ENCODE data around the gene OR10A6. TPM values are rescaled to one million over a fixed set of nuclear protein-coding genes. Genes with fewer than 3 reads are reported as not detected.

The OR10A6 gene
- total and polyA plus RNA-seq, 2 donors (not counting 1 experiment from before 2014, with no cell fraction given), result not detected

DNA sequence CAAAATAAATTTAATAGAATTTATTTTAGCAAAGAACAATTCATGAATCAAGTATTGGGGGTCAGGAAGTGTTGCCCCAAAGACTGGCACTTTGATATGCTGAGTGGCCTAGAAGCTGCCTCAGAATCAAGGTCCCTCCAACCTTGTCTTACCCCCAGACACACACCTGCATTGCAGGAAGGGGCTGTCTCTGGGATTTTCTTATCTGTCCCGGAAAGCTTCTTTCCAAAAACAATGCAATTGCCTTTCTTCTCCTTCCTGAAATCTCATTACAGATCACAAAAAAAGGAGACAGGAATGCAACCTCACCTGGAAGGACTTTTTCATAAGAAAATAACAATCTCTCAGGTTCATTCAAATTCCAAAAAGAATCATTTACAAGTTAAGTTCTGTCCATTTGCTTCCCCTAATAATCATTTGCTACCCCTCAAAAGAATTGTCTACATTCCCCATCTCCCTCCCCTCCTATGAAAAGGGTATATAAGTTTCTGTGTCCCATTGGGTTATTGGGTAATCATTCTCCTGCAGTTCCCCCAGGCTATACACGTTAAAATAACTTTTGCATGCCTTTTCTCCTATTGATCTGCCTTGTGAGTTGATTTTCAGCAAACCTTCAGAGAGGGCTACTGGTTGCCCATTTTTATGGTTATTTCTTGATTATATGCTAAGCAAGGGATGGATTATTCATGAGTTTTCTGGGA lies 21.3 kb downstream of the OR10A6 start:
- Histone ChIP-seq H2AFZ (ENCODE audit: insufficient read depth, low read depth, low read length, poor library complexity, severe bottlenecking) (no peak overlapping the region), H3K9me3 (ENCODE audit: control extremely low read depth in 1 of 3, control insufficient read depth in 2 of 3, insufficient read depth in 1 of 3, low read length in 2 of 3) (no peaks in the 10 kb centered on the region), H4K20me1 (ENCODE audit: control insufficient read depth, insufficient read depth, low read length, poor library complexity, severe bottlenecking) (no peaks in the 10 kb centered on the region), H3K79me2 (ENCODE audit: control insufficient read depth, insufficient read depth, low read length) (no peaks in the 10 kb centered on the region), H3K27ac (ENCODE audit: low read length in 2 of 2) (no peak overlapping the region), H3K36me3 (replicated peaks in 1 of 2; ENCODE audit: control extremely low read depth in 1 of 2, control insufficient read depth in 1 of 2, extremely low read depth in 1 of 2, insufficient read depth in 2 of 2, low read length in 1 of 2) (no peaks in the 10 kb centered on the region), H3K4me3 (ENCODE audit: control extremely low read depth in 1 of 5, extremely low read depth in 1 of 5, insufficient read depth in 1 of 5, low read depth in 2 of 5, low read length in 4 of 5) (no peak overlapping the region), H3K4me1 (ENCODE audit: control insufficient read depth in 2 of 2, insufficient read depth in 2 of 2, low read length in 2 of 2) (no peaks in the 10 kb centered on the region), H3K4me2 (replicated peaks; ENCODE audit: low read depth, low read length, poor library complexity, severe bottlenecking) (no peak overlapping the region), H3K27me3 (replicated peaks in 1 of 4; ENCODE audit: control extremely low read depth in 1 of 4, control insufficient read depth in 3 of 4, insufficient read depth in 4 of 4, low read length in 3 of 4) (peaks cover 0 to 6% (median 2%) of the 10 kb centered on the region in 4 experiments), H3K9ac (ENCODE audit: low read length) (no peak overlapping the region)
- no peak for TF ChIP-seq EZH2 (IDR thresholded peaks at IDR 0.05; ENCODE audit: borderline replicate concordance, insufficient read depth, low read depth, low read length, poor library complexity, severe bottlenecking)
- TF ChIP-seq, protein P1, sequence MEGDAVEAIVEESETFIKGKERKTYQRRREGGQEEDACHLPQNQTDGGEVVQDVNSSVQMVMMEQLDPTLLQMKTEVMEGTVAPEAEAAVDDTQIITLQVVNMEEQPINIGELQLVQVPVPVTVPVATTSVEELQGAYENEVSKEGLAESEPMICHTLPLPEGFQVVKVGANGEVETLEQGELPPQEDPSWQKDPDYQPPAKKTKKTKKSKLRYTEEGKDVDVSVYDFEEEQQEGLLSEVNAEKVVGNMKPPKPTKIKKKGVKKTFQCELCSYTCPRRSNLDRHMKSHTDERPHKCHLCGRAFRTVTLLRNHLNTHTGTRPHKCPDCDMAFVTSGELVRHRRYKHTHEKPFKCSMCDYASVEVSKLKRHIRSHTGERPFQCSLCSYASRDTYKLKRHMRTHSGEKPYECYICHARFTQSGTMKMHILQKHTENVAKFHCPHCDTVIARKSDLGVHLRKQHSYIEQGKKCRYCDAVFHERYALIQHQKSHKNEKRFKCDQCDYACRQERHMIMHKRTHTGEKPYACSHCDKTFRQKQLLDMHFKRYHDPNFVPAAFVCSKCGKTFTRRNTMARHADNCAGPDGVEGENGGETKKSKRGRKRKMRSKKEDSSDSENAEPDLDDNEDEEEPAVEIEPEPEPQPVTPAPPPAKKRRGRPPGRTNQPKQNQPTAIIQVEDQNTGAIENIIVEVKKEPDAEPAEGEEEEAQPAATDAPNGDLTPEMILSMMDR (IDR thresholded peaks at IDR 0.05), result no peak
- Mint-ChIP-seq H3K27ac (no peak overlapping the region), H3K9me3 (ENCODE audit: insufficient read depth) (no peaks in the 10 kb centered on the region), H3K27me3 (peaks cover 34% of the 10 kb centered on the region), H3K4me1 (no peaks in the 10 kb centered on the region), H3K4me3 (no peak overlapping the region)
- no peak for ATAC-seq (ENCODE audit: low read depth)
- intact Hi-C loops (cut with micrococcal nuclease), result no loop called here
- 67% methylated on average over 1 of the region's 2 CpGs for WGBS (ENCODE audit: insufficient coverage)
- POLR2A ChIA-PET, result no interaction called here
- CTCF ChIA-PET, result no interaction called here
- DNase-seq, result no peak

DNA sequence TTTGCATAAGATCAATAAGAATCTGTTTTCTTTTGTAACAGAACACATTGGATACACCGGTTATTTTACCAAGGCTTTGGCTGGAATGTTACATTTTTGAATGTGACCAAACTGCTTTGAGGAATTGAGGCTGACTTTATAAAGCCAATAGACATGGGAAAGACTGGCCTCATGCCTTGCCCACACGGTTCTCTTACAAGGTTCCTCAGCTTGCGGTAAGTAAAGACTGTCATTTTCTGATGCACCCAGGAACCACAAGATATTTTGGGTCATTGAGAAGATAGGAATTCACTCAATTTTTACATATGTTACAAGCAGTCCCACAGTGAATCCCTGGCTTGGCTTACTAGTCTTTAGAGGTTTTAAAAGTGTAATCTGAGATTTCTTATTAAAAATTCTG lies 23.9 kb downstream of the OR10A6 start:
- Mint-ChIP-seq H3K9me3 (ENCODE audit: insufficient read depth) (no peaks in the 10 kb centered on the region), H3K27me3 (peaks cover 48% of the 10 kb centered on the region)
- WGBS (ENCODE audit: insufficient coverage), result 80% methylated on average over 1 of the region's 3 CpGs

More for the DNA sequence above, 23.9 kb downstream of the OR10A6 start:
- Histone ChIP-seq H3K4me2 (replicated peaks; ENCODE audit: low read depth, low read length, poor library complexity, severe bottlenecking) (no peak overlapping the region), H3K79me2 (ENCODE audit: control insufficient read depth, insufficient read depth, low read length) (no peaks in the 10 kb centered on the region), H3K27me3 (replicated peaks in 1 of 4; ENCODE audit: control extremely low read depth in 1 of 4, control insufficient read depth in 3 of 4, insufficient read depth in 4 of 4, low read length in 3 of 4) (peaks cover 0 to 8% (median 2%) of the 10 kb centered on the region in 4 experiments), H3K27ac (ENCODE audit: low read length in 2 of 2) (no peak overlapping the region), H2AFZ (ENCODE audit: insufficient read depth, low read depth, low read length, poor library complexity, severe bottlenecking) (no peak overlapping the region), H3K4me3 (ENCODE audit: control extremely low read depth in 1 of 5, extremely low read depth in 1 of 5, insufficient read depth in 1 of 5, low read depth in 2 of 5, low read length in 4 of 5) (no peak overlapping the region), H3K9ac (ENCODE audit: low read length) (no peak overlapping the region), H3K36me3 (replicated peaks in 1 of 2; ENCODE audit: control extremely low read depth in 1 of 2, control insufficient read depth in 1 of 2, extremely low read depth in 1 of 2, insufficient read depth in 2 of 2, low read length in 1 of 2) (no peaks in the 10 kb centered on the region), H4K20me1 (ENCODE audit: control insufficient read depth, insufficient read depth, low read length, poor library complexity, severe bottlenecking) (no peaks in the 10 kb centered on the region), H3K9me3 (ENCODE audit: control extremely low read depth in 1 of 3, control insufficient read depth in 2 of 3, insufficient read depth in 1 of 3, low read length in 2 of 3) (no peaks in the 10 kb centered on the region), H3K4me1 (ENCODE audit: control insufficient read depth in 2 of 2, insufficient read depth in 2 of 2, low read length in 2 of 2) (no peaks in the 10 kb centered on the region)
- ChIA-PET POLR2A (no interaction called here), CTCF (no interaction called here)
- H3K27ac Mint-ChIP-seq, result no peak overlapping the region
- H3K4me1 Mint-ChIP-seq, result no peaks in the 10 kb centered on the region
- ATAC-seq (ENCODE audit: low read depth) (no peak), DNase-seq (no peak)
- H3K4me3 Mint-ChIP-seq, result no peak overlapping the region
- no peak for TF ChIP-seq EZH2 (IDR thresholded peaks at IDR 0.05; ENCODE audit: borderline replicate concordance, insufficient read depth, low read depth, low read length, poor library complexity, severe bottlenecking)
- TF ChIP-seq, protein P1 (IDR thresholded peaks at IDR 0.05), result no peak
- intact Hi-C loops (cut with micrococcal nuclease), result no loop called here
